Body of pancreas (tissue), 4 donors: ENCODE results near the gene BPIFB2.

Experiments used
- POLR2A ChIP-seq, 3 donors: fragments of 450-650 bp; IDR thresholded peaks; one replicate each; pipeline ENCODE4 v1.6.1; 2016; ENCODE audit warnings: antibody characterized with exemption in 3 of 3, mild to moderate bottlenecking in 2 of 3
- TF ChIP-seq, protein P1 (sequence below), 7 experiments: fragments of 450-650 bp in 4 of 7; fragments of 200-600 bp in 3 of 7; sonication (generic) in 3 of 7; IDR thresholded peaks; one replicate each; pipeline ENCODE4 v1.5.1; 2016 to 2019; ENCODE audit warnings: antibody characterized with exemption in 7 of 7

DNA sequence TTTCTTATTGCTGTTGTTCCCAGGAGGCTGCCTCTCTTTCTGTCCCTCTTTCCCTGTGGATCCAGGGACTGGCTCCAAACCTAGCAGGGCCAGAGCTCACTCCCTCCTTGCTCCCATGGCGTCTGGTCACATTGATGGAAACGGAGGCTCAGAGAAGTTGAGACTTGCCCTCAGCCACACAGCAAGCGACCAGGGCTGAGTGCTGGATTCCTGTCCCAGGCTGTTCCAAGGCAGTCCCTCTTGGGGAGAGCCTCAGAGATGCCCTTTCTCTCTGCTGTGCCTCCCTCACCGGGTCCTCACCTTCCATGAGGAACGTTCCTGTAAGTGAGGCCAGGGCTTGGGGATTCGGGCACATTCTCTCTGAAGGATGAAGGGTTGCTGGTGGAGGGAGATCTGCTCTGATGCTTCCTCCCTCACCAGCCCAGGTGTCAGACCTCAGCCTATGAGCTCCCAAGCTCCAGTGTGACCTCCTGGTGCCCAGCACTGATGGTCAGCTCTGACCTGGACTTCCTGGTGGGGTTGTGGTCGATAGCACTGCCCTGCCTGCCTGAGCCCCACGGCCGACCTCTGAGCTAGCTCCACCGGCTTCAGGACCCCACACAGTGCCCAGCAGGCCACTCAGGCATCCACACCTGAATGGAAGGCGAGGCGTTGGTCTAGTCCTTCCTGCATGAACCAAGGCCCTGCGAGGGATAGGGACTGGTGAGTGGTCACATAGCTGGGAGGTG lies 30.1 kb upstream of the BPIFB2 start:
- TF ChIP-seq, protein P1, sequence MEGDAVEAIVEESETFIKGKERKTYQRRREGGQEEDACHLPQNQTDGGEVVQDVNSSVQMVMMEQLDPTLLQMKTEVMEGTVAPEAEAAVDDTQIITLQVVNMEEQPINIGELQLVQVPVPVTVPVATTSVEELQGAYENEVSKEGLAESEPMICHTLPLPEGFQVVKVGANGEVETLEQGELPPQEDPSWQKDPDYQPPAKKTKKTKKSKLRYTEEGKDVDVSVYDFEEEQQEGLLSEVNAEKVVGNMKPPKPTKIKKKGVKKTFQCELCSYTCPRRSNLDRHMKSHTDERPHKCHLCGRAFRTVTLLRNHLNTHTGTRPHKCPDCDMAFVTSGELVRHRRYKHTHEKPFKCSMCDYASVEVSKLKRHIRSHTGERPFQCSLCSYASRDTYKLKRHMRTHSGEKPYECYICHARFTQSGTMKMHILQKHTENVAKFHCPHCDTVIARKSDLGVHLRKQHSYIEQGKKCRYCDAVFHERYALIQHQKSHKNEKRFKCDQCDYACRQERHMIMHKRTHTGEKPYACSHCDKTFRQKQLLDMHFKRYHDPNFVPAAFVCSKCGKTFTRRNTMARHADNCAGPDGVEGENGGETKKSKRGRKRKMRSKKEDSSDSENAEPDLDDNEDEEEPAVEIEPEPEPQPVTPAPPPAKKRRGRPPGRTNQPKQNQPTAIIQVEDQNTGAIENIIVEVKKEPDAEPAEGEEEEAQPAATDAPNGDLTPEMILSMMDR (IDR thresholded peaks at IDR 0.05), result no peak
- TF ChIP-seq POLR2A (IDR thresholded peaks at IDR 0.05), result no peak
